ENCODE data around the gene PCDHA6.
"Not testable (repeated sequence)": the region's sequence is repeated elsewhere in the genome, so short reads cannot be mapped to it uniquely, and the experiment has no call there.

PCDHA6 gene

DNA sequence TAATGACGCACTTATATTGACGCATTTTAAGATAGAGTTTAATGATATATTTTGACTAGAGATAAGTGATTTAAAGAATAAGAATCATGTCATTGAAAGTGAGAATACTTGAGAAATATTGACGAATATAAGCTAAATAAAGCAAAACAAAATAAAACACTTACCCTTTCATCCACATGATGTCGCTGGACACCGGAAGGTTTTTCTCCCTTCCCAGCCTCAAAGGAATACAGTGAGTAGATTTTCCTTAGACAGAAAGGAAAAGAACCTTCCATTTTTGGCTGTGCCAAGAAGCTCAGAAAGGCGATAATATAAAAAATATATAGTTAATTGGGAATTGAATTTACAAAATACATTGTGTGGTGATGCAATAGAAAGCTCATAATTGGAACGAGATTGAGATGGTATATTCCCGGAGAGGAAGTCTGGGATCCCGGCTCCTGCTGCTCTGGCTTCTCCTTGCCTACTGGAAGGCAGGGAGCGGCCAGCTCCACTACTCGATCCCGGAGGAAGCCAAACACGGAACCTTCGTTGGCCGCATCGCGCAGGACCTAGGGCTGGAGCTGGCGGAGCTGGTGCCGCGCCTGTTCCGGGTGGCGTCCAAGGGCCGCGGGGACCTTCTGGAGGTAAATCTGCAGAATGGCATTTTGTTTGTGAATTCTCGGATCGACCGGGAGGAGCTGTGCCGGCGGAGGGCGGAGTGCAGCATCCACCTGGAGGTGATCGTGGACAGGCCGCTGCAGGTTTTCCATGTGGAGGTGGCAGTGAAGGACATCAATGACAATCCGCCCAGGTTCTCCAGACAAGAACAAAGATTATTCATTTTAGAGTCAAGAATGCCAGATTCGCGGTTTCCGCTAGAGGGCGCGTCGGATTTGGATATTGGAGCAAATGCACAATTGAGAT is 6.1 kb upstream of the PCDHA6 start, which contains the start of gene PCDHA5:
Gene PCDHA5 (plus strand): TSS at position 239 of the 906 bp plus-strand sequence.
- DNase-seq, result no peak

- no peak for DNase-seq
These were observed 5.5 kb upstream of the PCDHA6 start for GRCh38 chr5:140822281-140822629.

- not testable (repeated sequence) for DNase-seq
These were observed 4.8 kb upstream of the PCDHA6 start for GRCh38 chr5:140822969-140823368.

DNA sequence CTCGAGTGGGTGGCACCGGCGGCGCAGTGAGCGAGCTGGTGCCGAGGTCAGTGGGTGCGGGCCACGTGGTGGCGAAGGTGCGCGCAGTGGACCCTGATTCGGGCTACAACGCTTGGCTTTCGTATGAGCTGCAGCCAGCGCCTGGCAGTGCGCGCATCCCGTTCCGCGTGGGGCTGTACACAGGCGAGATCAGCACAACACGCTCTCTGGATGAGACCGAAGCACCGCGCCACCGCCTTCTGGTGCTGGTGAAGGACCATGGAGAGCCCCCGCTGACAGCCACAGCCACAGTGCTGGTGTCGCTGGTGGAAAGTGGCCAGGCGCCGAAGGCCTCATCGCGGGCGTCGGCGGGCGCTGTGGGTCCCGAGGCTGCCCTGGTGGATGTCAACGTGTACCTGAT is 4.3 kb upstream of the PCDHA6 start:
- DNase-seq, result no peak

DNA sequence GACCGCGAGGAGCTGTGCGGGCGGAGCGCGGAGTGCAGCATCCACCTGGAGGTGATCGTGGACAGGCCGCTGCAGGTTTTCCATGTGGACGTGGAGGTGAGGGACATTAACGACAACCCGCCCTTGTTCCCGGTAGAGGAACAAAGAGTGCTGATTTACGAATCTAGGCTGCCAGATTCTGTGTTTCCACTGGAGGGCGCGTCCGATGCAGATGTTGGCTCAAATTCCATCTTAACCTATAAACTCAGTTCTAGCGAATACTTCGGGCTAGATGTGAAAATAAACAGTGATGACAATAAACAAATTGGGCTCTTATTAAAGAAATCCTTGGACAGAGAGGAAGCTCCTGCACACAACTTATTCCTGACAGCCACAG is 590 bp downstream of the PCDHA6 start:
- no peak for DNase-seq

GRCh38 chr5:140829511-140830501 is 2.0 kb downstream of the PCDHA6 start:
- not testable (repeated sequence) for DNase-seq

GRCh38 chr5:140833993-140834392 is 6.2 kb downstream of the PCDHA6 start, which contains the start of gene PCDHA7:
Gene PCDHA7, plus strand, starts transcription at chr5:140834269. Its CDS starts 115 bp downstream, at chr5:140834384.
- DNase-seq, result no peak

DNA sequence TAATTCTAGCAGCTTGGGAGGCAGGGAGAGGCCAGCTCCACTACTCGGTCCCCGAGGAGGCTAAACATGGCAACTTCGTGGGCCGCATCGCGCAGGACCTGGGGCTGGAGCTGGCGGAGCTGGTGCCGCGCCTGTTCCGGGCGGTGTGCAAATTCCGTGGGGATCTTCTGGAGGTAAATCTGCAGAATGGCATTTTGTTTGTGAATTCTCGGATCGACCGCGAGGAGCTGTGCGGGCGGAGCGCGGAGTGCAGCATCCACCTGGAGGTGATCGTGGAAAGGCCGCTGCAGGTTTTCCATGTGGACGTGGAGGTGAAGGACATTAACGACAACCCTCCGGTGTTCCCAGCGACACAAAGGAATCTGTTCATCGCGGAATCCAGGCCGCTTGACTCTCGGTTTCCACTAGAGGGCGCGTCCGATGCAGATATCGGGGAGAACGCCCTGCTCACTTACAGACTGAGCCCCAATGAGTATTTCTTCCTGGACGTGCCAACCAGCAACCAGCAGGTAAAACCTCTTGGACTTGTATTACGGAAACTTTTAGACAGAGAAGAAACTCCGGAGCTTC is 6.8 kb downstream of the PCDHA6 start:
- not testable (repeated sequence) for DNase-seq

DNA sequence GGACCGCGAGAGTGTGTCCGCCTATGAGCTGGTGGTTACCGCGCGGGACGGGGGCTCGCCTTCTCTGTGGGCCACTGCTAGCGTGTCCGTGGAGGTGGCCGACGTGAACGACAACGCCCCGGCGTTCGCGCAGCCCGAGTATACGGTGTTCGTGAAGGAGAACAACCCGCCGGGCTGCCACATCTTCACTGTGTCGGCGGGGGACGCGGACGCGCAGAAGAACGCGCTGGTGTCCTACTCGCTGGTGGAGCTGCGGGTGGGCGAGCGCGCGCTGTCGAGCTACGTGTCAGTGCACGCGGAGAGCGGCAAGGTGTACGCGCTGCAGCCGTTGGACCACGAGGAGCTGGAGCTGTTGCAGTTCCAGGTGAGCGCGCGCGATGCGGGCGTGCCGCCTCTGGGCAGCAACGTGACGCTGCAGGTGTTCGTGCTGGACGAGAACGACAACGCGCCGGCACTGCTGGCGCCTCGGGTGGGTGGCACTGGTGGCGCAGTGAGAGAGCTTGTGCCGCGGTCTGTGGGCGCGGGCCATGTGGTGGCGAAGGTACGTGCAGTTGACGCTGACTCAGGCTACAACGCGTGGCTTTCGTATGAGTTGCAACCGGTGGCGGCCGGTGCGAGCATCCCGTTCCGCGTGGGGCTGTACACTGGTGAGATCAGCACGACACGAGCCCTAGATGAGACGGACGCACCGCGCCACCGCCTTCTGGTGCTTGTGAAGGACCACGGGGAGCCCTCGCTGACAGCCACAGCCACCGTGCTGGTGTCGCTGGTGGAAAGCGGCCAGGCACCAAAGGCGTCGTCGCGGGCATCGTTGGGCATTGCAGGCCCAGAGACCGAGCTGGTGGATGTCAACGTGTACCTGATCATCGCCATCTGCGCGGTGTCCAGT is 8.1 kb downstream of the PCDHA6 start:
- DNase-seq, result no peak

DNA sequence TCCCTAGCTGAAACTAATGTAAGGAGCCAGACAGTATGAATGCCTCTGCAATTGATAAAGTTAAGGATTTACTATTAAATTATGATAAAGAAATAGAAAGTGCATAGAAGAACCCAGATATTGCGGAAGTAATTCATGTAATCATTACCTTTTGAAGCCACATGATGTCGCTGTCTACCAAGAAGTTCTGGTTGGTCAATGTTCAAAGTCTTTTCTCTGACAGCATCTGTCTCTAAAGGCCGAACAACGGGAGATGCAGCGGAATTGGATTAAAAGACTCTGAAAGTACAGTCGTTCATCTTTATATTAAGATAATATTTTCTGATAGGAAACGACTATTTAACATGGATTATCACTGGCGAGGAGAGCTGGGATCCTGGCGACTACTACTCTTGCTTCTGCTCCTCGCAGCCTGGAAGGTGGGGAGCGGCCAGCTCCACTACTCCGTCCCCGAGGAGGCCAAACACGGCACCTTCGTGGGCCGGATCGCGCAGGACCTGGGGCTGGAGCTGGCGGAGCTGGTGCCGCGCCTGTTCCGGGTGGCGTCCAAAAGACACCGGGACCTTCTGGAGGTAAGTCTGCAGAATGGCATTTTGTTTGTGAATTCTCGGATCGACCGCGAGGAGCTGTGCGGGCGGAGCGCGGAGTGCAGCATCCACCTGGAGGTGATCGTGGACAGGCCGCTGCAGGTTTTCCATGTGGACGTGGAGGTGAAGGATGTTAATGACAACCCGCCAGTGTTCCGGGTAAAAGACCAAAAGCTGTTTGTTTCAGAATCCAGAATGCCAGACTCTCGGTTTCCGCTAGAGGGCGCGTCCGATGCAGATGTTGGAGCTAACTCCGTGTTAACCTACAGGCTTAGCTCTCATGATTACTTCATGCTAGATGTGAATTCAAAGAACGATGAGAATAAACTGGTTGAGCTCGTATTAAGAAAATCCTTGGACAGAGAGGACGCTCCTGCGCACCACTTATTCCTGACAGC is 13.5 kb downstream of the PCDHA6 start, which contains the start of gene PCDHA8:
Gene PCDHA8 (plus strand): TSS at position 210 of the 985 bp plus-strand sequence. CDS start 135 bp downstream, at position 345.
- DNase-seq, result no peak

GRCh38 chr5:140842798-140843733 is 15.3 kb downstream of the PCDHA6 start:
- no peak for DNase-seq

DNA sequence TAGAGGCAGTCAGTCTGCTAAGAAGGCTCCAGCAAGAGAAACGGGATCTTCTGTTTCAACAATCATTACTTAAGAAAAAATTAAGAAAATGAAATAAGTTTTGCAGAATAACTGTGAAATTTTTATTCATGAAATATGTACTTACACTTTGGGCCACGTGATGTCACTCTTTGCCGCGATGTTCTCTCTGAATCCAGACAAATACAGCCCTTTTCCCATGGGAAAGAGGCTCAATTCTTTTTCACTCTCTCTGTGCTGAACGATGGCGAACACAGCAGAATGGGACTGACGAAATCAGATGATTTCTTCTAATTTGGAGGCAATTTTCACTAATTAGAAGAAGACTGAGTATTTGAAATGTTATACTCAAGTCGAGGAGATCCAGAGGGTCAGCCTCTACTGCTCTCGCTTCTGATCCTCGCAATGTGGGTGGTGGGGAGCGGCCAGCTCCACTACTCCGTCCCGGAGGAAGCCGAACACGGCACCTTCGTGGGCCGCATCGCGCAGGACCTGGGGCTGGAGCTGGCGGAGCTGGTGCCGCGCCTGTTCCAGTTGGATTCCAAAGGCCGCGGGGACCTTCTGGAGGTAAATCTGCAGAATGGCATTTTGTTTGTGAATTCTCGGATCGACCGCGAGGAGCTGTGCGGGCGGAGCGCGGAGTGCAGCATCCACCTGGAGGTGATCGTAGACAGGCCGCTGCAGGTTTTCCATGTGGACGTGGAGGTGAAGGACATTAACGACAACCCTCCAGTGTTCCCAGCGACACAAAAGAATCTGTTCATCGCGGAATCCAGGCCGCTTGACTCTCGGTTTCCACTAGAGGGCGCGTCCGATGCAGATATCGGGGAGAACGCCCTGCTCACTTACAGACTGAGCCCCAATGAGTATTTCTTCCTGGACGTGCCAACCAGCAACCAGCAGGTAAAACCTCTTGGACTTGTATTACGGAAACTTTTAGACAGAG is 20.7 kb downstream of the PCDHA6 start, which contains the start of gene PCDHA9:
Gene PCDHA9 (plus strand): TSS at position 244 of the 964 bp plus-strand sequence. CDS start 114 bp downstream, at position 358.
- DNase-seq, result not testable (repeated sequence)

GRCh38 chr5:140849831-140850634 is 22.3 kb downstream of the PCDHA6 start:
- not testable (repeated sequence) for DNase-seq

- DNase-seq, result no peak
These were observed 28.3 kb downstream of the PCDHA6 start, which contains the start of gene PCDHA10 for GRCh38 chr5:140855772-140856674. Gene PCDHA10, plus strand, starts transcription at chr5:140855897. Its CDS starts 152 bp downstream, at chr5:140856049.

- DNase-seq, result no peak
These were observed 29.6 kb downstream of the PCDHA6 start for GRCh38 chr5:140857177-140857986.

Data from NCI-H1092 (cell line).